ENCODE data around the gene NETO2. TPM values are rescaled to one million over a fixed set of nuclear protein-coding genes. Genes with fewer than 3 reads are reported as not detected.
A peak's percentile ranks its signal among the peaks of the same experiment; 100 is the strongest.
"Not testable (repeated sequence)": the region's sequence is repeated elsewhere in the genome, so short reads cannot be mapped to it uniquely, and the experiment has no call there.

The NETO2 gene
- polyA plus RNA-seq, 4 donors = 26.6 to 33.3 (median 31.3) TPM

GRCh38 chr16:47136099-47136842, 7.5 kb downstream of the NETO2 start:
- no peak for DNase-seq (ENCODE audit: low read depth in 4 of 4, low spot score in 3 of 4)

- DNase-seq (ENCODE audit: low read depth in 4 of 4, low spot score in 3 of 4) = no peak
Observed at GRCh38 chr16:47134550-47134949, 9.2 kb downstream of the NETO2 start.

GRCh38 chr16:47132308-47132707, 11.4 kb downstream of the NETO2 start:
- no peak for DNase-seq (ENCODE audit: low read depth in 4 of 4, low spot score in 3 of 4)

GRCh38 chr16:47129755-47130435, 13.8 kb downstream of the NETO2 start:
- DNase-seq (ENCODE audit: low read depth in 4 of 4, low spot score in 3 of 4) = no peak

GRCh38 chr16:47127541-47127940, 16.2 kb downstream of the NETO2 start:
- DNase-seq (ENCODE audit: low read depth in 4 of 4, low spot score in 3 of 4) = no peak

- no peak for DNase-seq (ENCODE audit: low read depth in 4 of 4, low spot score in 3 of 4)
Observed at GRCh38 chr16:47125757-47126156, 18.0 kb downstream of the NETO2 start.

- no peak for DNase-seq (ENCODE audit: low read depth in 4 of 4, low spot score in 3 of 4)
Observed at GRCh38 chr16:47113130-47113529, 30.6 kb downstream of the NETO2 start.

GRCh38 chr16:47110939-47111338, 32.8 kb downstream of the NETO2 start:
- no peak for DNase-seq (ENCODE audit: low read depth in 4 of 4, low spot score in 3 of 4)

- no peak for DNase-seq (ENCODE audit: low read depth in 4 of 4, low spot score in 3 of 4)
Observed at GRCh38 chr16:47109361-47109760, 34.4 kb downstream of the NETO2 start.

GRCh38 chr16:47102921-47103320, 40.8 kb downstream of the NETO2 start:
- not testable (repeated sequence) for DNase-seq (ENCODE audit: low read depth in 4 of 4, low spot score in 3 of 4)

- not testable (repeated sequence) for DNase-seq (ENCODE audit: low read depth in 4 of 4, low spot score in 3 of 4)
Observed at GRCh38 chr16:47097154-47097553, 46.6 kb downstream of the NETO2 start.

- no peak for DNase-seq (ENCODE audit: low read depth in 4 of 4, low spot score in 3 of 4)
Observed at GRCh38 chr16:47096297-47096696, 47.4 kb downstream of the NETO2 start.

GRCh38 chr16:47084198-47084597, 59.5 kb downstream of the NETO2 start:
- DNase-seq (ENCODE audit: low read depth in 4 of 4, low spot score in 3 of 4) = no peak

GRCh38 chr16:47082099-47082865, 61.5 kb downstream of the NETO2 start:
- DNase-seq (ENCODE audit: low read depth in 4 of 4, low spot score in 3 of 4) = no peak

- DNase-seq (ENCODE audit: low read depth in 4 of 4, low spot score in 3 of 4) = no peak
Observed at GRCh38 chr16:47081115-47081514, 62.6 kb downstream of the NETO2 start.

- DNase-seq (ENCODE audit: low read depth in 4 of 4, low spot score in 3 of 4) = no peak
Observed at GRCh38 chr16:47079860-47080259, 63.9 kb downstream of the NETO2 start.

GRCh38 chr16:47073223-47074155, 70.3 kb downstream of the NETO2 start:
- peak in 1 of 4 donors; percentile 3 for DNase-seq (ENCODE audit: low read depth in 4 of 4, low spot score in 3 of 4)

- no peak for DNase-seq (ENCODE audit: low read depth in 4 of 4, low spot score in 3 of 4)
Observed at GRCh38 chr16:47072158-47072557, 71.6 kb downstream of the NETO2 start.

- DNase-seq (ENCODE audit: low read depth in 4 of 4, low spot score in 3 of 4) = no peak
Observed at GRCh38 chr16:47069841-47070584, 73.7 kb downstream of the NETO2 start.

GRCh38 chr16:47069313-47069712, 74.4 kb downstream of the NETO2 start:
- DNase-seq (ENCODE audit: low read depth in 4 of 4, low spot score in 3 of 4) = no peak

All from left renal pelvis (tissue), 4 donors.